ENCODE results near the gene CEMIP2.

GRCh38 chr9:71637926-71638325 lies 130.4 kb downstream of the CEMIP2 start:
- no peak for TF ChIP-seq POLR2A (IDR thresholded peaks at IDR 0.05; ENCODE audit: low read depth, low read length)
- no peak for TF ChIP-seq POLR2AphosphoS5 (IDR thresholded peaks at IDR 0.05; ENCODE audit: low read depth, low read length)
- TF ChIP-seq SPI1 (IDR thresholded peaks at IDR 0.05; ENCODE audit: low read depth, low read length) = no peak
- no peak for TF ChIP-seq TAF1 (IDR thresholded peaks at IDR 0.05; ENCODE audit: low read depth, low read length)
- TF ChIP-seq PAX5 (IDR thresholded peaks at IDR 0.05; ENCODE audit: insufficient read depth, low read length, severe bottlenecking) = no peak
- no peak for TF ChIP-seq POU2F2 (IDR thresholded peaks at IDR 0.05; ENCODE audit: low read depth, low read length)
